K562 (cell line): ENCODE data around the gene RELA. TPM values are rescaled to one million over a fixed set of nuclear protein-coding genes. Genes with fewer than 3 reads are reported as not detected.

Source experiments
- ATAC-seq: fragments of 200-7000 bp; cut with Tn5 transposase; 3 replicates; pipeline ENCODE4 v1.9.1; 2020; ENCODE audit warnings: moderate library complexity
- BruUV-seq: library from RNA; stranded (reverse); fragments of 400-500 nt; replicated peaks from 2 replicates; lab custom pipeline; 2021; lab: Mats Ljungman, UMichigan
- CTCF ChIA-PET: fragments of 300-600 bp; formaldehyde crosslinking; extraction: SDS; loops from one replicate; lab custom pipeline; 2021; ENCODE audit warnings: low intra/inter-chr PET ratio; lab: Yijun Ruan, JAX
- POLR2A ChIA-PET: fragments of 300-600, 350-650 bp; sonication (Branson Sonifier 250); formaldehyde crosslinking; extraction: SDS; loops from one replicate; lab custom pipeline; 2021; ENCODE audit warnings: antibody characterized with exemption, inconsistent platforms; lab: Yijun Ruan, JAX
- DNase-seq, 4 experiments: peaks; one replicate each; pipeline versions ENCODE4 v3.0.0 to v3.0.0-alpha.2; 2011 to 2018; ENCODE audit warnings: low spot score in 3 of 4, mixed read lengths in 3 of 4; ENCODE audit errors: extremely low read depth in 1 of 4
- FAIRE-seq: peaks from 2 replicates; lab custom pipeline; 2011; peaks lifted over from hg19 to GRCh38; lab: Jason Lieb, UNC
- H2AFZ ChIP-seq: 2 replicates; pipeline ENCODE4 v1.6.0; 2011; ENCODE audit warnings: low read depth, low read length, control low read depth, inconsistent platforms
- H3K27ac ChIP-seq: fragments of 200-600 bp; 3 replicates; pipeline ENCODE4 v1.8.0; 2011; ENCODE audit warnings: low read depth, mild to moderate bottlenecking, control low read depth, inconsistent platforms, low read length, moderate library complexity, mixed read lengths; ENCODE audit errors: extremely low read depth
- H3K27me3 ChIP-seq, 2 experiments: fragments of 300-600 bp in 1 of 2; 2 replicates in 1 of 2; 3 replicates in 1 of 2; pipeline versions ENCODE4 v1.6.0 to v1.8.0; 2011; ENCODE audit warnings: inconsistent platforms in 2 of 2, low read length in 2 of 2, mild to moderate bottlenecking in 1 of 2, mixed read lengths in 1 of 2, moderate library complexity in 1 of 2; ENCODE audit not compliant: control insufficient read depth in 2 of 2, insufficient read depth in 2 of 2
- H3K36me3 ChIP-seq: fragments of 300-600 bp; 3 replicates; pipeline ENCODE4 v1.8.0; 2011; ENCODE audit warnings: mild to moderate bottlenecking, low read length, inconsistent platforms; ENCODE audit not compliant: control insufficient read depth, insufficient read depth
- H3K4me1 ChIP-seq, 2 experiments: fragments of 200-600 bp in 1 of 2; replicated peaks in 1 of 2; 2 replicates in 1 of 2; 3 replicates in 1 of 2; pipeline versions ENCODE4 v1.5.1 to v1.8.0; 2011; ENCODE audit warnings: inconsistent platforms in 2 of 2, low read length in 2 of 2, mild to moderate bottlenecking in 1 of 2, mixed read lengths in 1 of 2, moderate library complexity in 1 of 2; ENCODE audit not compliant: control insufficient read depth in 2 of 2, insufficient read depth in 2 of 2
- H3K4me2 ChIP-seq: 2 replicates; pipeline ENCODE4 v1.6.1; 2011; ENCODE audit warnings: low read length, control low read depth, inconsistent platforms, mixed read lengths; ENCODE audit not compliant: insufficient read depth
- H3K4me3 ChIP-seq: fragments of 200-600 bp; sonication (generic), shearing (Covaris generic); 2 replicates; pipeline ENCODE4 v1.5.1; 2016; ENCODE audit warnings: control low read depth, inconsistent platforms
- H3K79me2 ChIP-seq: fragments of 200-600 bp; 3 replicates; pipeline ENCODE4 v1.8.0; 2011; ENCODE audit warnings: low read length, inconsistent platforms; ENCODE audit not compliant: control insufficient read depth, insufficient read depth
- H3K9ac ChIP-seq, 2 experiments: 2 replicates each; pipeline versions ENCODE4 v1.6.0 to v1.6.1; 2011; ENCODE audit warnings: low read depth in 2 of 2, low read length in 2 of 2, control low read depth in 1 of 2, inconsistent platforms in 1 of 2, mild to moderate bottlenecking in 1 of 2, mixed read lengths in 1 of 2; ENCODE audit not compliant: insufficient read depth in 1 of 2
- H3K9me1 ChIP-seq: one replicate; pipeline ENCODE4 v1.6.0; 2011; ENCODE audit warnings: inconsistent platforms, mild to moderate bottlenecking, low read length, moderate library complexity; ENCODE audit not compliant: control insufficient read depth, insufficient read depth
- H3K9me3 ChIP-seq: replicated peaks from 2 replicates; pipeline ENCODE4 v1.5.1; 2011; ENCODE audit warnings: low read depth, low read length, inconsistent platforms; ENCODE audit not compliant: control insufficient read depth, insufficient read depth
- H4K20me1 ChIP-seq: replicated peaks from 2 replicates; pipeline ENCODE4 v1.6.1; 2011; ENCODE audit warnings: low read length, inconsistent platforms, mixed read lengths; ENCODE audit not compliant: control insufficient read depth, insufficient read depth
- CBX8 ChIP-seq: fragments of 200-600 bp; sonication (generic); IDR thresholded peaks from 2 replicates; pipeline ENCODE4 v1.6.1; 2012; ENCODE audit warnings: borderline replicate concordance, mixed run types, low read depth, mild to moderate bottlenecking, moderate library complexity, mixed read lengths, low read length, control low read depth, inconsistent platforms; ENCODE audit not compliant: poor library complexity, severe bottlenecking; ENCODE audit errors: extremely low read depth
- ZBTB7A ChIP-seq: IDR thresholded peaks from 2 replicates; pipeline ENCODE4 v1.6.1; 2011; ENCODE audit warnings: low read depth, mild to moderate bottlenecking, low read length, moderate library complexity, borderline replicate concordance; ENCODE audit not compliant: control insufficient read depth
- WGBS: fragments of 100-300 bp; shearing (Covaris generic); methylation state at CpG from one replicate; pipeline ENCODE4 v1.1.6; 2016; ENCODE audit warnings: low coverage, mixed read lengths; ENCODE audit not compliant: insufficient coverage; ENCODE audit errors: missing lambda C conversion rate; 5-methylcytosine and 5-hydroxymethylcytosine counted together
- in situ Hi-C: fragments of 300-500 bp; cut with MboI; formaldehyde crosslinking; loops from 4 replicates; pipeline ENCODE4 v1.15.0; 2018; ENCODE audit warnings: inconsistent platforms, mixed read lengths
- intact Hi-C: fragments of 100-400 bp; cut with micrococcal nuclease; formaldehyde crosslinking; loops from 2 replicates; pipeline ENCODE4 v1.14.2; 2022
- polyA plus RNA-seq, 8 experiments: library from polyadenylated mRNA; depleted of rRNA in 4 of 8; stranded (reverse) in 5 of 8; unstranded in 3 of 8; fragments of >200 nt; fragmentation: Nextera tagmentation in 2 of 8; fragmentation: Illumina TruSeq in 1 of 8; extraction: Ambion mirVana in 2 of 8; extraction: Trizol in 1 of 8; gene quantifications; 2 replicates each; pipeline versions ENCODE4 v1.2.1 to v1.2.3, GENCODE V29; 2011 to 2014; ENCODE audit warnings: inconsistent platforms in 1 of 8, missing spikeins in 1 of 8
- total RNA-seq, 7 experiments: library from RNA; depleted of rRNA in 6 of 7; stranded (reverse); fragments of >200 nt in 6 of 7; fragmentation: Illumina TruSeq in 2 of 7; extraction: Trizol in 2 of 7; gene quantifications; 2 replicates each; pipeline versions ENCODE4 v1.2.1 to v1.2.3, GENCODE V29; 2011 to 2021; ENCODE audit warnings: low replicate concordance in 1 of 7
- TF ChIP-seq, protein P1 (sequence below): sonication (generic); formaldehyde crosslinking; IDR thresholded peaks from 2 replicates; pipeline ENCODE4 v1.8.1; 2023; ENCODE audit warnings: missing genetic modification reagents, mild to moderate bottlenecking, borderline replicate concordance

Gene RELA
- total and polyA plus RNA-seq, 9 of the 15 experiments (the other 6 are each of a cell fraction or from before 2014, with no cell fraction given) = 6.0 to 67.4 (median 20.6) TPM

DNA sequence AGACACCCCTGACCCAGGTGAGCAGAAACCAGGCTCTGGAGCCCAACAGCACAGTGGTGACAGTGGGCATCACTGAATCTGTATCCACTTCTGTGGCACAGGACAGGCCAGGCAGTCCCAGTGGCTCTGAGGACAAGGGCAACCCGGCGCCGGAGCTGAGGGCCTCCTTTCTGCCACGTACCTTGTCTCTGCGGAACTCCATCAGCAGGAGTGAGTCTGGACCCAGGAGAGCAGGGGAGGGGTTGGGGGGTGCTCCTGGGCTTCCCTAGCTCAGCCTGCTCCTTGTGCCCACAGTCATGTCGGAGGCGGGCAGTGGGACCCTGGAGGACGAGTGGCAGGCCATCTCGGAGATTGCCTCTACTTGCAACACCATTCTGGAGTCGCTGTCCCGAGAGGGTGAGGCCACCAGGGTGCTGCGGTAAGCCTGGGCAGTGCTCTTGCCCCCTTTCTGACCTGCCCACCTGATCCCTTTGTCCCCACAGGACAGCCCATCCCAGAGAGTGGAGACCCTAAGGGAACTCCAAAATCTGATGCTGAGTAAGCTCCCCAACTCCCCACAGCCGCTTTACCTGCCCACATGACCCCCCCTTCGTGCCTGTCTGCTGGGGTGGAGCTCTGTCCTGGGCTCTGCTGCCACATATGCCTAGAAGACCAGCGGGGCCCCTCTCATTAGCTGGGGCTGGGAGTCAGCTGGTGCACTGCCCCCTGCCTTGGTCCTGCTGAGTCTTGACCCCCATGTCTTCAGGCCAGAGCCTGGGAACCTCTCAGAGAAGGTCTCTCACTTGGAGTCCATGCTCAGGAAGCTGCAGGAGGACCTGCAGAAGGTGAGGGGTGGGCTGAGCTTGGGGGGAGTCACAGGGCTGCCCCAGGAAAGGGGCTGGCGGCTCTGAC is 12.8 kb downstream of the RELA start:
- peaks cover 29 to 66% of the 10 kb centered on the region in 2 experiments for H3K4me1 ChIP-seq
- BruUV-seq = no TSS peak
- 79% methylated on average over 15 of the region's 16 CpGs for WGBS

More for the DNA sequence above, 12.8 kb downstream of the RELA start:
- intact Hi-C loops = no loop called here
- H3K36me3 ChIP-seq = peaks cover 74% of the 10 kb centered on the region; the same call in 2 of the 3 replicates
- H3K27ac ChIP-seq = no peak overlapping the region
- FAIRE-seq (no peak), DNase-seq (no peak), ATAC-seq (no peak)
- no peak overlapping the region for H3K4me2 ChIP-seq
- 0 out of 2 replicates have a peak, but pooled peaks cover 8% of the 10 kb centered on the region for H4K20me1 ChIP-seq
- H2AFZ ChIP-seq = no peak overlapping the region
- in situ Hi-C loops = no loop called here
- H3K9ac ChIP-seq = peak overlapping the region in 1 of 2 experiments; percentile 31; a peak in 2 of 4 replicates
- POLR2A ChIA-PET = interaction anchor here (5.0 kb wide), 1 partner anchor 9 kb away, joined by 56 read pairs; the partner anchor contains the start of gene SIPA1
- no peak overlapping the region for H3K4me3 ChIP-seq
- no peaks in the 10 kb centered on the region for H3K79me2 ChIP-seq
- no peaks in the 10 kb centered on the region for H3K9me3 ChIP-seq
- TF ChIP-seq ZBTB7A = peak; percentile 24; the same call in 1 of the 2 replicates
- TF ChIP-seq CBX8 = no peak
- TF ChIP-seq, protein P1, sequence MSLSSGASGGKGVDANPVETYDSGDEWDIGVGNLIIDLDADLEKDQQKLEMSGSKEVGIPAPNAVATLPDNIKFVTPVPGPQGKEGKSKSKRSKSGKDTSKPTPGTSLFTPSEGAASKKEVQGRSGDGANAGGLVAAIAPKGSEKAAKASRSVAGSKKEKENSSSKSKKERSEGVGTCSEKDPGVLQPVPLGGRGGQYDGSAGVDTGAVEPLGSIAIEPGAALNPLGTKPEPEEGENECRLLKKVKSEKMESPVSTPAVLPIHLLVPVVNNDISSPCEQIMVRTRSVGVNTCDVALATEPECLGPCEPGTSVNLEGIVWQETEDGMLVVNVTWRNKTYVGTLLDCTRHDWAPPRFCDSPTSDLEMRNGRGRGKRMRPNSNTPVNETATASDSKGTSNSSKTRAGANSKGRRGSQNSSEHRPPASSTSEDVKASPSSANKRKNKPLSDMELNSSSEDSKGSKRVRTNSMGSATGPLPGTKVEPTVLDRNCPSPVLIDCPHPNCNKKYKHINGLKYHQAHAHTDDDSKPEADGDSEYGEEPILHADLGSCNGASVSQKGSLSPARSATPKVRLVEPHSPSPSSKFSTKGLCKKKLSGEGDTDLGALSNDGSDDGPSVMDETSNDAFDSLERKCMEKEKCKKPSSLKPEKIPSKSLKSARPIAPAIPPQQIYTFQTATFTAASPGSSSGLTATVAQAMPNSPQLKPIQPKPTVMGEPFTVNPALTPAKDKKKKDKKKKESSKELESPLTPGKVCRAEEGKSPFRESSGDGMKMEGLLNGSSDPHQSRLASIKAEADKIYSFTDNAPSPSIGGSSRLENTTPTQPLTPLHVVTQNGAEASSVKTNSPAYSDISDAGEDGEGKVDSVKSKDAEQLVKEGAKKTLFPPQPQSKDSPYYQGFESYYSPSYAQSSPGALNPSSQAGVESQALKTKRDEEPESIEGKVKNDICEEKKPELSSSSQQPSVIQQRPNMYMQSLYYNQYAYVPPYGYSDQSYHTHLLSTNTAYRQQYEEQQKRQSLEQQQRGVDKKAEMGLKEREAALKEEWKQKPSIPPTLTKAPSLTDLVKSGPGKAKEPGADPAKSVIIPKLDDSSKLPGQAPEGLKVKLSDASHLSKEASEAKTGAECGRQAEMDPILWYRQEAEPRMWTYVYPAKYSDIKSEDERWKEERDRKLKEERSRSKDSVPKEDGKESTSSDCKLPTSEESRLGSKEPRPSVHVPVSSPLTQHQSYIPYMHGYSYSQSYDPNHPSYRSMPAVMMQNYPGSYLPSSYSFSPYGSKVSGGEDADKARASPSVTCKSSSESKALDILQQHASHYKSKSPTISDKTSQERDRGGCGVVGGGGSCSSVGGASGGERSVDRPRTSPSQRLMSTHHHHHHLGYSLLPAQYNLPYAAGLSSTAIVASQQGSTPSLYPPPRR = no peak
- CTCF ChIA-PET = no interaction called here
- no peaks in the 10 kb centered on the region for H3K27me3 ChIP-seq
- no peaks in the 10 kb centered on the region for H3K9me1 ChIP-seq
